Measurements from ENCODE around the gene PTH1R.

- TF ChIP-seq CTCF (IDR thresholded peaks at IDR 0.05) (no peak), ZFX (IDR thresholded peaks at IDR 0.05; ENCODE audit: borderline replicate concordance) (no peak)
These were observed 1.4 kb downstream of the PTH1R start for GRCh38 chr3:46878781-46879436.

Data from 22Rv1 (cell line).